Activated T-helper 1 cell treated with anti-CD3 and anti-CD28 coated beads, Interleukin-12 subunit alpha, Interleukin-12 subunit beta, Interleukin-2, Interleukin-4 antibody, amounts not matched to agents 30 ng/mL and 10 ng/mL and 1 ng/mL, durations not matched to agents 14 hours and 24 hours and 36 hours (primary cell): ENCODE results near the gene CFHR1. TPM values are rescaled to one million over a fixed set of nuclear protein-coding genes. Genes with fewer than 3 reads are reported as not detected.
"Not testable (repeated sequence)": the region's sequence is repeated elsewhere in the genome, so short reads cannot be mapped to it uniquely, and the experiment has no call there.

Experiments used
- DNase-seq: peaks from one replicate; pipeline ENCODE4 v3.0.0; 2021; ENCODE audit warnings: low spot score
- H3K27ac Mint-ChIP-seq: one replicate; pipeline ENCODE4 v1.8.0; 2021; ENCODE audit warnings: mild to moderate bottlenecking, mixed read lengths
- H3K27me3 Mint-ChIP-seq: one replicate; pipeline ENCODE4 v1.8.0; 2022; ENCODE audit warnings: mild to moderate bottlenecking, moderate library complexity, mixed read lengths; ENCODE audit not compliant: insufficient read depth
- H3K36me3 Mint-ChIP-seq: one replicate; pipeline ENCODE4 v1.8.0; 2021; ENCODE audit warnings: low read depth, mixed read lengths
- H3K4me1 Mint-ChIP-seq: one replicate; pipeline ENCODE4 v1.8.0; 2021; ENCODE audit warnings: low read depth, mixed read lengths
- H3K4me3 Mint-ChIP-seq: one replicate; pipeline ENCODE4 v1.8.0; 2021; ENCODE audit warnings: mild to moderate bottlenecking, moderate library complexity, mixed read lengths
- H3K9me3 Mint-ChIP-seq: one replicate; pipeline ENCODE4 v1.8.0; 2021; ENCODE audit warnings: mixed read lengths
- intact Hi-C: fragments of 100-400 bp; cut with micrococcal nuclease; formaldehyde crosslinking; loops from one replicate; pipeline ENCODE4 v1.15.1; 2024
- total RNA-seq: library from RNA; stranded (reverse); gene quantifications from 2 replicates; pipeline ENCODE4 v1.2.3, GENCODE V29; 2022

CFHR1 gene
- total RNA-seq, 1 donor from 2014 or later, result not detected

GRCh38 chr1:196827860-196828259 lies 8.3 kb downstream of the CFHR1 start:
- H3K9me3 Mint-ChIP-seq, H3K27me3 Mint-ChIP-seq, H3K27ac Mint-ChIP-seq, DNase-seq, H3K4me3 Mint-ChIP-seq, H3K36me3 Mint-ChIP-seq, intact Hi-C loops, H3K4me1 Mint-ChIP-seq: not testable (repeated sequence)

- not testable (repeated sequence) for H3K27me3 Mint-ChIP-seq, H3K4me3 Mint-ChIP-seq, H3K36me3 Mint-ChIP-seq, DNase-seq, H3K9me3 Mint-ChIP-seq, H3K4me1 Mint-ChIP-seq, H3K27ac Mint-ChIP-seq
- intact Hi-C loops, result loop anchor here (10.0 kb wide), 1 partner anchor 105 kb away; no protein-coding TSS in a partner anchor
These were observed 30.3 kb downstream of the CFHR1 start for GRCh38 chr1:196849613-196850492.

GRCh38 chr1:196856053-196856452 lies 36.5 kb downstream of the CFHR1 start:
- intact Hi-C loops, result loop anchor here (10.0 kb wide), 1 partner anchor 111 kb away; no protein-coding TSS in a partner anchor
- Mint-ChIP-seq H3K9me3 (no peaks in the 10 kb centered on the region), H3K4me3 (no peak overlapping the region), H3K27me3 (no peaks in the 10 kb centered on the region), H3K27ac (no peak overlapping the region), H3K36me3 (no peaks in the 10 kb centered on the region), H3K4me1 (no peaks in the 10 kb centered on the region)
- no peak for DNase-seq

GRCh38 chr1:196857188-196857587 lies 37.7 kb downstream of the CFHR1 start:
- no peaks in the 10 kb centered on the region for H3K4me1 Mint-ChIP-seq

GRCh38 chr1:196858811-196859210 lies 39.3 kb downstream of the CFHR1 start:
- H3K9me3 Mint-ChIP-seq, result no peaks in the 10 kb centered on the region
- H3K27ac Mint-ChIP-seq, result no peak overlapping the region
- H3K27me3 Mint-ChIP-seq, result no peaks in the 10 kb centered on the region
- H3K4me1 Mint-ChIP-seq, result no peaks in the 10 kb centered on the region
- H3K36me3 Mint-ChIP-seq, result no peaks in the 10 kb centered on the region
- DNase-seq, result no peak
- no peak overlapping the region for H3K4me3 Mint-ChIP-seq
- intact Hi-C loops, result loop anchor here (10.0 kb wide), 1 partner anchor 114 kb away; no protein-coding TSS in a partner anchor

More at GRCh38 chr1:196857188-196857587, 37.7 kb downstream of the CFHR1 start:
- no peaks in the 10 kb centered on the region for H3K36me3 Mint-ChIP-seq
- H3K4me3 Mint-ChIP-seq, result no peak overlapping the region
- H3K27me3 Mint-ChIP-seq, result no peaks in the 10 kb centered on the region
- intact Hi-C loops, result loop anchor here (10.0 kb wide), 1 partner anchor 112 kb away; no protein-coding TSS in a partner anchor
- no peaks in the 10 kb centered on the region for H3K9me3 Mint-ChIP-seq
- no peak for DNase-seq
- H3K27ac Mint-ChIP-seq, result no peak overlapping the region

- intact Hi-C loops, result no loop called here
- H3K27ac Mint-ChIP-seq, result no peak overlapping the region
These were observed 40.9 kb downstream of the CFHR1 start for GRCh38 chr1:196860323-196860884.

GRCh38 chr1:196861429-196861828 lies 41.9 kb downstream of the CFHR1 start:
- H3K27me3 Mint-ChIP-seq, result no peaks in the 10 kb centered on the region
- no peak overlapping the region for H3K4me3 Mint-ChIP-seq
- no peak for DNase-seq
- H3K27ac Mint-ChIP-seq, result no peak overlapping the region
- H3K4me1 Mint-ChIP-seq, result no peaks in the 10 kb centered on the region
- H3K36me3 Mint-ChIP-seq, result no peaks in the 10 kb centered on the region
- intact Hi-C loops, result no loop called here
- H3K9me3 Mint-ChIP-seq, result no peaks in the 10 kb centered on the region

More at GRCh38 chr1:196860323-196860884, 40.9 kb downstream of the CFHR1 start:
- DNase-seq, result no peak
- Mint-ChIP-seq H3K9me3 (no peaks in the 10 kb centered on the region), H3K36me3 (no peaks in the 10 kb centered on the region), H3K27me3 (no peaks in the 10 kb centered on the region), H3K4me1 (no peaks in the 10 kb centered on the region), H3K4me3 (no peak overlapping the region)

- intact Hi-C loops, result no loop called here
- DNase-seq, result no peak
- H3K27ac Mint-ChIP-seq, result no peak overlapping the region
These were observed 47.4 kb downstream of the CFHR1 start for GRCh38 chr1:196866974-196867373.

GRCh38 chr1:196873385-196873784 lies 53.9 kb downstream of the CFHR1 start:
- Mint-ChIP-seq H3K9me3 (no peaks in the 10 kb centered on the region), H3K4me1 (no peaks in the 10 kb centered on the region), H3K4me3 (no peak overlapping the region), H3K27me3 (no peaks in the 10 kb centered on the region), H3K27ac (no peak overlapping the region), H3K36me3 (no peaks in the 10 kb centered on the region)
- DNase-seq, result no peak
- intact Hi-C loops, result no loop called here

More at GRCh38 chr1:196866974-196867373, 47.4 kb downstream of the CFHR1 start:
- no peaks in the 10 kb centered on the region for H3K36me3 Mint-ChIP-seq
- no peaks in the 10 kb centered on the region for H3K9me3 Mint-ChIP-seq
- no peaks in the 10 kb centered on the region for H3K27me3 Mint-ChIP-seq
- no peak overlapping the region for H3K4me3 Mint-ChIP-seq
- H3K4me1 Mint-ChIP-seq, result no peaks in the 10 kb centered on the region

GRCh38 chr1:196875935-196876334 lies 56.4 kb downstream of the CFHR1 start:
- H3K27ac Mint-ChIP-seq, result no peak overlapping the region
- H3K4me1 Mint-ChIP-seq, result no peaks in the 10 kb centered on the region
- no peak overlapping the region for H3K4me3 Mint-ChIP-seq
- intact Hi-C loops, result no loop called here
- H3K27me3 Mint-ChIP-seq, result no peaks in the 10 kb centered on the region
- no peak for DNase-seq
- H3K36me3 Mint-ChIP-seq, result no peaks in the 10 kb centered on the region
- no peaks in the 10 kb centered on the region for H3K9me3 Mint-ChIP-seq

- H3K4me3 Mint-ChIP-seq, result no peak overlapping the region
- no peak overlapping the region for H3K27ac Mint-ChIP-seq
- intact Hi-C loops, result no loop called here
- no peaks in the 10 kb centered on the region for H3K27me3 Mint-ChIP-seq
- no peak for DNase-seq
- no peaks in the 10 kb centered on the region for H3K4me1 Mint-ChIP-seq
- no peaks in the 10 kb centered on the region for H3K36me3 Mint-ChIP-seq
- no peaks in the 10 kb centered on the region for H3K9me3 Mint-ChIP-seq
These were observed 58.4 kb downstream of the CFHR1 start for GRCh38 chr1:196877964-196878363.
